ENCODE results near the gene CDCP2. TPM values are rescaled to one million over a fixed set of nuclear protein-coding genes. Genes with fewer than 3 reads are reported as not detected.

Gene CDCP2
- total RNA-seq, 1 donor from 2014 or later = not detected

Other genes with a start within 250 kb of the CDCP2 start
- 11.3 TPM for gene IFT25, start 207.3 kb downstream of the CDCP2 start, total RNA-seq (ENCODE audit: unreplicated experiment)
- 37.5 TPM for gene LRRC42, start 206.7 kb downstream of the CDCP2 start, total RNA-seq (ENCODE audit: unreplicated experiment)
- gene LDLRAD1, start 134.8 kb downstream of the CDCP2 start, total RNA-seq (ENCODE audit: unreplicated experiment) = not detected
- gene TMEM59, start 99.8 kb downstream of the CDCP2 start, total RNA-seq (ENCODE audit: unreplicated experiment) = 309 TPM
- gene TCEANC2, start 99.4 kb downstream of the CDCP2 start, total RNA-seq (ENCODE audit: unreplicated experiment) = 10.7 TPM
- gene CYB5RL, start 47.0 kb upstream of the CDCP2 start, total RNA-seq (ENCODE audit: unreplicated experiment) = 6.8 TPM
- 50.9 TPM for gene MRPL37, start 47.2 kb upstream of the CDCP2 start, total RNA-seq (ENCODE audit: unreplicated experiment)

Data from glutamatergic neuron (in vitro differentiated cells).